GM21717 (cell line): Measurements from ENCODE around the gene DOCK11.
"Not testable (repeated sequence)": the region's sequence is repeated elsewhere in the genome, so short reads cannot be mapped to it uniquely, and the experiment has no call there.

Source experiments
- ATAC-seq: cut with Tn5 transposase; IDR thresholded peaks from one replicate; pipeline ENCODE4 v1.9.1; 2021; ENCODE audit warnings: mild to moderate bottlenecking, moderate library complexity; ENCODE audit not compliant: unreplicated experiment

DOCK11 gene

GRCh38 chrX:118682258-118683014, 186.8 kb downstream of the DOCK11 start:
- no peak for ATAC-seq

- no peak for ATAC-seq
Observed at GRCh38 chrX:118685393-118685792, 189.8 kb downstream of the DOCK11 start.

GRCh38 chrX:118688935-118689334, 193.3 kb downstream of the DOCK11 start:
- no peak for ATAC-seq

- no peak for ATAC-seq
Observed at GRCh38 chrX:118693843-118694242, 198.2 kb downstream of the DOCK11 start.

- no peak for ATAC-seq
Observed at GRCh38 chrX:118694638-118695037, 199.0 kb downstream of the DOCK11 start.

GRCh38 chrX:118698516-118699170, 203.0 kb downstream of the DOCK11 start:
- ATAC-seq, result no peak

GRCh38 chrX:118702741-118703140, 207.1 kb downstream of the DOCK11 start:
- ATAC-seq, result no peak

- no peak for ATAC-seq
Observed at GRCh38 chrX:118706681-118707080, 211.1 kb downstream of the DOCK11 start.

GRCh38 chrX:118714521-118714920, 218.9 kb downstream of the DOCK11 start:
- ATAC-seq, result no peak

- ATAC-seq, result not testable (repeated sequence)
Observed at GRCh38 chrX:118715917-118716316, 220.3 kb downstream of the DOCK11 start.

- ATAC-seq, result not testable (repeated sequence)
Observed at GRCh38 chrX:118716833-118717232, 221.2 kb downstream of the DOCK11 start.

- ATAC-seq, result no peak
Observed at GRCh38 chrX:118717678-118718391, 222.2 kb downstream of the DOCK11 start.

- peak; percentile 64 for ATAC-seq
Observed at GRCh38 chrX:118718737-118719136, 223.1 kb downstream of the DOCK11 start.

GRCh38 chrX:118720058-118720707, 224.6 kb downstream of the DOCK11 start:
- no peak for ATAC-seq

GRCh38 chrX:118723376-118723775, 227.8 kb downstream of the DOCK11 start:
- no peak for ATAC-seq

GRCh38 chrX:118724365-118724764, 228.8 kb downstream of the DOCK11 start:
- no peak for ATAC-seq

- no peak for ATAC-seq
Observed at GRCh38 chrX:118724775-118725174, 229.2 kb downstream of the DOCK11 start.

- ATAC-seq, result no peak
Observed at GRCh38 chrX:118726396-118726795, 230.8 kb downstream of the DOCK11 start.

- ATAC-seq, result peak; percentile 50
Observed at GRCh38 chrX:118726887-118727685, 231.5 kb downstream of the DOCK11 start, which contains the start of gene IL13RA1. Gene IL13RA1 (plus strand): TSS chrX:118727606. CDS start chrX:118727639, 33 bp downstream.

GRCh38 chrX:118727686-118728339, 232.2 kb downstream of the DOCK11 start:
- ATAC-seq, result peak; percentile 14
